ENCODE data around the gene MT1G. TPM values are rescaled to one million over a fixed set of nuclear protein-coding genes. Genes with fewer than 3 reads are reported as not detected.

MT1G gene
- total and polyA plus RNA-seq, 12 donors = 3.7 to 146 (median 14.1) TPM; not detected in 1

- DNase-seq = no peak
- TF ChIP-seq POLR2A (IDR thresholded peaks at IDR 0.05) (no peak), CTCF (IDR thresholded peaks at IDR 0.05) (no peak)
- H3K36me3 ChIP-seq (replicated peaks in 1 of 2) = no peaks in the 10 kb centered on the region
- H3K4me1 ChIP-seq (replicated peaks in 1 of 2) = peaks cover 0 to 15% of the 10 kb centered on the region in 2 donors
- H3K4me3 ChIP-seq = peak overlapping the region in 2 of 4 donors; percentile 32 to 53
- intact Hi-C loops (cut with DNase I) = no loop called here
- H3K27me3 ChIP-seq = peaks cover 7% of the 10 kb centered on the region
- H3K9me3 ChIP-seq (replicated peaks in 1 of 3) = no peaks in the 10 kb centered on the region
- WGBS, 4 donors = 63 to 76% (median 65%) methylated on average over 5 to 6 of the region's 6 CpGs
- peak overlapping the region in 2 of 5 donors; percentile 67 to 83 for H3K27ac ChIP-seq
Measured at GRCh38 chr16:56632848-56633365, 35.0 kb downstream of the MT1G start.

GRCh38 chr16:56632156-56632847, 35.6 kb downstream of the MT1G start, which contains the start of gene MT1M:
Gene MT1M (plus strand): TSS chr16:56632659. CDS start chr16:56632732, 73 bp downstream.
- Histone ChIP-seq H3K9me3 (replicated peaks in 1 of 3) (no peaks in the 10 kb centered on the region), H3K27me3 (peaks cover 7% of the 10 kb centered on the region), H3K4me1 (replicated peaks in 1 of 2) (peaks cover 0 to 15% of the 10 kb centered on the region in 2 donors), H3K36me3 (replicated peaks in 1 of 2) (no peaks in the 10 kb centered on the region), H3K4me3 (peak within 1 kb of the TSS in 2 of 4 donors; percentile 32 to 53), H3K27ac (peak within 1 kb of the TSS in 3 of 5 donors; percentile 47 to 83 (median 67))
- intact Hi-C loops (cut with DNase I) = no loop called here
- no peak for TF ChIP-seq CTCF (IDR thresholded peaks at IDR 0.05)
- peak in 1 of 2 donors; percentile 37 for TF ChIP-seq POLR2A (IDR thresholded peaks at IDR 0.05)
- 3 to 29% (median 11%) methylated on average over 12 to 61 of the region's 61 CpGs for WGBS, 4 donors
- DNase-seq = peak in 4 of 7 donors; percentile 47 to 62 (median 50)

DNA sequence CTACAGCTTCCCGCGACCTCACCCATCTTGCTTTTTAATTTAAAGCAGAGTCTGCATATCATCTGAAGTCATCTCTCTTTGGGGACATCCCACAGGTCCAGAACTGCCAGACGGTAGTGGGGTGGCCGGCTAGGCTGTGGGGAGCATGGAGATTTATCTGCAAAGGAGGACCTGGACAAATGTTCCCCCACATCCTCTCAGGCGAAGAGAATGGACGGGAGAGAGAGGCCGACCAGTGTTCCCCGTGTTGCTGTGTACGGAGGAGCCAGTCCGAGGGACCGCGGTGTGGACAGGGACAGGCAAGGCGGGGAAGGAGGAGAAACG, 36.1 kb downstream of the MT1G start:
- 37 to 58% (median 43%) methylated on average over 7 to 14 of the region's 14 CpGs for WGBS, 4 donors
- Histone ChIP-seq H3K4me1 (replicated peaks in 1 of 2) (peaks cover 5 to 19% of the 10 kb centered on the region in 2 donors), H3K36me3 (replicated peaks in 1 of 2) (no peaks in the 10 kb centered on the region), H3K9me3 (replicated peaks in 1 of 3) (no peaks in the 10 kb centered on the region), H3K27me3 (peaks cover 7% of the 10 kb centered on the region), H3K4me3 (peak overlapping the region in 2 of 4 donors; percentile 32 to 53), H3K27ac (peak overlapping the region in 3 of 5 donors; percentile 47 to 83 (median 67))
- DNase-seq = no peak
- TF ChIP-seq POLR2A (IDR thresholded peaks at IDR 0.05) (no peak), CTCF (IDR thresholded peaks at IDR 0.05) (no peak)
- intact Hi-C loops (cut with DNase I) = no loop called here

DNA sequence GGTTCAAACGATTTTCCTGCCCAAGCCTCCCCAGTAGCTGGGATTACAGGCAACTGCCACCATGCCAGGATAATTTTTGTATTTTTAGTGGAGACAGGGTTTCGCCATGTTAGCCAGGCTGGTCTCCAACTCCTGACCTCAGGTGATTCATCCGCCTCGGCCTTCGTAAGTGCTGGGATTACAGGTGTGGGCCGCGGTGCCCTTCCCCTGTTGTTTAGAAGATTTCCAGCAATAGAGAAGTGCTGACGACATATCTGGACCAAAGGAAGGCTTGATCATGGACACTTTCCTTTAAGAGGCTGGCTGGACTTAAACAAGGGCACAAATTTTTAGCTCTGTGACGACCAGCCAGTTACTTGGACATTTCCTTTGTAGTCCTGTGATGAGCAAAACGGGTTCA, 36.7 kb downstream of the MT1G start:
- intact Hi-C loops (cut with DNase I) = no loop called here
- Histone ChIP-seq H3K27me3 (peaks cover 7% of the 10 kb centered on the region), H3K36me3 (replicated peaks in 1 of 2) (no peaks in the 10 kb centered on the region), H3K9me3 (replicated peaks in 1 of 3) (no peaks in the 10 kb centered on the region), H3K27ac (peak overlapping the region in 1 of 5 donors; percentile 83), H3K4me3 (no peak overlapping the region), H3K4me1 (replicated peaks in 1 of 2) (peaks cover 11 to 25% of the 10 kb centered on the region in 2 donors)
- 84 to 94% (median 87%) methylated on average over 8 to 10 of the region's 10 CpGs for WGBS, 4 donors
- TF ChIP-seq CTCF (IDR thresholded peaks at IDR 0.05) (no peak), POLR2A (IDR thresholded peaks at IDR 0.05) (no peak)
- DNase-seq = no peak

Data from adrenal gland (tissue), 12 donors.